ENCODE results near the gene CTSK. TPM values are rescaled to one million over a fixed set of nuclear protein-coding genes. Genes with fewer than 3 reads are reported as not detected.

The CTSK gene
- total and polyA plus RNA-seq, 4 donors = 5.2 to 25.7 (median 14.3) TPM

GRCh38 chr1:150789396-150789795, 18.7 kb downstream of the CTSK start:
- DNase-seq (no peak), ATAC-seq (ENCODE audit: insufficient read depth, low FRiP score) (no peak)
- Histone ChIP-seq H3K4me1 (ENCODE audit: control insufficient read depth in 5 of 5, insufficient read depth in 5 of 5, low read length in 5 of 5) (no peaks in the 10 kb centered on the region), H3K4me3 (no peak overlapping the region), H3K9ac (ENCODE audit: insufficient read depth in 1 of 2, low read length in 2 of 2) (no peak overlapping the region), H3K9me3 (ENCODE audit: control insufficient read depth in 4 of 4, insufficient read depth in 3 of 4, low read length in 3 of 4) (no peaks in the 10 kb centered on the region), H3K27ac (ENCODE audit: low read depth in 1 of 2, low read length in 1 of 2) (no peak overlapping the region), H3K36me3 (ENCODE audit: control insufficient read depth in 4 of 4, insufficient read depth in 4 of 4, low read length in 4 of 4) (no peaks in the 10 kb centered on the region), H3K27me3 (ENCODE audit: control insufficient read depth in 3 of 3, insufficient read depth in 3 of 3, low read length in 2 of 3) (no peaks in the 10 kb centered on the region)
- TF ChIP-seq CTCF (IDR thresholded peaks at IDR 0.05; ENCODE audit: control extremely low read depth, extremely low read depth) = no peak
- WGBS, 2 donors = 26 to 60% methylated on average over 4 of the region's 4 CpGs

- ATAC-seq (ENCODE audit: insufficient read depth, low FRiP score) = no peak
- no peak overlapping the region for H3K9ac ChIP-seq (ENCODE audit: insufficient read depth in 1 of 2, low read length in 2 of 2)
- DNase-seq = no peak
- no peak overlapping the region for H3K27ac ChIP-seq (ENCODE audit: low read depth in 1 of 2, low read length in 1 of 2)
- H3K36me3 ChIP-seq (ENCODE audit: control insufficient read depth in 4 of 4, insufficient read depth in 4 of 4, low read length in 4 of 4) = no peaks in the 10 kb centered on the region
- H3K27me3 ChIP-seq (ENCODE audit: control insufficient read depth in 3 of 3, insufficient read depth in 3 of 3, low read length in 2 of 3) = no peaks in the 10 kb centered on the region
- no peaks in the 10 kb centered on the region for H3K9me3 ChIP-seq (ENCODE audit: control insufficient read depth in 4 of 4, insufficient read depth in 3 of 4, low read length in 3 of 4)
- TF ChIP-seq CTCF (IDR thresholded peaks at IDR 0.05; ENCODE audit: control extremely low read depth, extremely low read depth) = no peak
- no peak overlapping the region for H3K4me3 ChIP-seq
- 84 to 92% methylated on average over 4 of the region's 4 CpGs for WGBS, 2 donors
- H3K4me1 ChIP-seq (ENCODE audit: control insufficient read depth in 5 of 5, insufficient read depth in 5 of 5, low read length in 5 of 5) = no peaks in the 10 kb centered on the region
Observed at GRCh38 chr1:150788946-150789345, 19.1 kb downstream of the CTSK start.

- ATAC-seq (ENCODE audit: insufficient read depth, low FRiP score) (no peak), DNase-seq (no peak)
- H3K36me3 ChIP-seq (ENCODE audit: control insufficient read depth in 4 of 4, insufficient read depth in 4 of 4, low read length in 4 of 4) = no peaks in the 10 kb centered on the region
- TF ChIP-seq CTCF (IDR thresholded peaks at IDR 0.05; ENCODE audit: control extremely low read depth, extremely low read depth) = no peak
- peak overlapping the region; percentile 37 to 72 for H3K9ac ChIP-seq (ENCODE audit: insufficient read depth in 1 of 2, low read length in 2 of 2)
- H3K9me3 ChIP-seq (ENCODE audit: control insufficient read depth in 4 of 4, insufficient read depth in 3 of 4, low read length in 3 of 4) = no peaks in the 10 kb centered on the region
- no peaks in the 10 kb centered on the region for H3K4me1 ChIP-seq (ENCODE audit: control insufficient read depth in 5 of 5, insufficient read depth in 5 of 5, low read length in 5 of 5)
- no peak overlapping the region for H3K4me3 ChIP-seq
- no peak overlapping the region for H3K27ac ChIP-seq (ENCODE audit: low read depth in 1 of 2, low read length in 1 of 2)
- H3K27me3 ChIP-seq (ENCODE audit: control insufficient read depth in 3 of 3, insufficient read depth in 3 of 3, low read length in 2 of 3) = no peaks in the 10 kb centered on the region
Observed at GRCh38 chr1:150787455-150787854, 20.6 kb downstream of the CTSK start.

- TF ChIP-seq CTCF (IDR thresholded peaks at IDR 0.05; ENCODE audit: control extremely low read depth, extremely low read depth) = no peak
- Histone ChIP-seq H3K4me3 (no peak overlapping the region), H3K27me3 (ENCODE audit: control insufficient read depth in 3 of 3, insufficient read depth in 3 of 3, low read length in 2 of 3) (no peaks in the 10 kb centered on the region), H3K9me3 (ENCODE audit: control insufficient read depth in 4 of 4, insufficient read depth in 3 of 4, low read length in 3 of 4) (no peaks in the 10 kb centered on the region), H3K27ac (ENCODE audit: low read depth in 1 of 2, low read length in 1 of 2) (no peak overlapping the region), H3K36me3 (ENCODE audit: control insufficient read depth in 4 of 4, insufficient read depth in 4 of 4, low read length in 4 of 4) (no peaks in the 10 kb centered on the region), H3K9ac (ENCODE audit: insufficient read depth in 1 of 2, low read length in 2 of 2) (no peak overlapping the region), H3K4me1 (ENCODE audit: control insufficient read depth in 5 of 5, insufficient read depth in 5 of 5, low read length in 5 of 5) (no peaks in the 10 kb centered on the region)
- ATAC-seq (ENCODE audit: insufficient read depth, low FRiP score) (no peak), DNase-seq (no peak)
- 69 to 70% methylated on average over 3 of the region's 3 CpGs for WGBS, 2 donors
Observed at GRCh38 chr1:150780510-150780909, 27.6 kb downstream of the CTSK start.

All from lung (tissue), 12 donors.